ENCODE measurements around the gene SPRY4. TPM values are rescaled to one million over a fixed set of nuclear protein-coding genes. Genes with fewer than 3 reads are reported as not detected.
A peak's percentile ranks its signal among the peaks of the same experiment; 100 is the strongest.

Gene SPRY4
- total RNA-seq, 1 donor from 2014 or later: 74.2 TPM

DNA sequence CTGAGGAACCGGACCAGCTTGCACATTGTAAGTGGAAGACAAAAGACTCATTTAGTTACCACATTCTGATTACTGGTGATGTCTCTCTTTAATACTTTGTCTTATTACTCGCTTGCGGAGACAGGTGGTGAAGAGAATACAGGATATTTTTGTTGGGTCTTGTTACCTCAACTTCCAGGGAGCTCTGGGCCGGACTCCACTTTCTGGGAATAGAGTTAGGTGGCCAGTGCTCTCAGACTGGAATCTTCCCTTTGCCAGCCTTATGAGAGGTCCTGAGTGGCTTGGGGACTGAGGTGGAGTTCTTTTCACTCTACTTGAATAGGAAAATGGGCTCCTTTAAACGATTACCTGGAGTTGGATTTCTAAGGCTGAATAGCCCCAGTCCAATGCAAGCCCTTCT lies 33.3 kb upstream of the SPRY4 start:
- TF ChIP-seq, protein P1, sequence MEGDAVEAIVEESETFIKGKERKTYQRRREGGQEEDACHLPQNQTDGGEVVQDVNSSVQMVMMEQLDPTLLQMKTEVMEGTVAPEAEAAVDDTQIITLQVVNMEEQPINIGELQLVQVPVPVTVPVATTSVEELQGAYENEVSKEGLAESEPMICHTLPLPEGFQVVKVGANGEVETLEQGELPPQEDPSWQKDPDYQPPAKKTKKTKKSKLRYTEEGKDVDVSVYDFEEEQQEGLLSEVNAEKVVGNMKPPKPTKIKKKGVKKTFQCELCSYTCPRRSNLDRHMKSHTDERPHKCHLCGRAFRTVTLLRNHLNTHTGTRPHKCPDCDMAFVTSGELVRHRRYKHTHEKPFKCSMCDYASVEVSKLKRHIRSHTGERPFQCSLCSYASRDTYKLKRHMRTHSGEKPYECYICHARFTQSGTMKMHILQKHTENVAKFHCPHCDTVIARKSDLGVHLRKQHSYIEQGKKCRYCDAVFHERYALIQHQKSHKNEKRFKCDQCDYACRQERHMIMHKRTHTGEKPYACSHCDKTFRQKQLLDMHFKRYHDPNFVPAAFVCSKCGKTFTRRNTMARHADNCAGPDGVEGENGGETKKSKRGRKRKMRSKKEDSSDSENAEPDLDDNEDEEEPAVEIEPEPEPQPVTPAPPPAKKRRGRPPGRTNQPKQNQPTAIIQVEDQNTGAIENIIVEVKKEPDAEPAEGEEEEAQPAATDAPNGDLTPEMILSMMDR (IDR thresholded peaks at IDR 0.05; ENCODE audit: unreplicated experiment): no peak
- H3K4me1 Mint-ChIP-seq (ENCODE audit: unreplicated experiment): peaks cover 40% of the 10 kb centered on the region
- no peaks in the 10 kb centered on the region for H3K36me3 Mint-ChIP-seq (ENCODE audit: low read depth, unreplicated experiment)
- no peak overlapping the region for H3K4me3 Mint-ChIP-seq (ENCODE audit: unreplicated experiment)
- peak overlapping the region; percentile 87 for H3K27ac Mint-ChIP-seq (ENCODE audit: unreplicated experiment)
- H3K27me3 Mint-ChIP-seq (ENCODE audit: unreplicated experiment): peaks cover 3% of the 10 kb centered on the region
- no peaks in the 10 kb centered on the region for H3K9me3 Mint-ChIP-seq (ENCODE audit: unreplicated experiment)
- no peak for DNase-seq (ENCODE audit: low spot score)

DNA sequence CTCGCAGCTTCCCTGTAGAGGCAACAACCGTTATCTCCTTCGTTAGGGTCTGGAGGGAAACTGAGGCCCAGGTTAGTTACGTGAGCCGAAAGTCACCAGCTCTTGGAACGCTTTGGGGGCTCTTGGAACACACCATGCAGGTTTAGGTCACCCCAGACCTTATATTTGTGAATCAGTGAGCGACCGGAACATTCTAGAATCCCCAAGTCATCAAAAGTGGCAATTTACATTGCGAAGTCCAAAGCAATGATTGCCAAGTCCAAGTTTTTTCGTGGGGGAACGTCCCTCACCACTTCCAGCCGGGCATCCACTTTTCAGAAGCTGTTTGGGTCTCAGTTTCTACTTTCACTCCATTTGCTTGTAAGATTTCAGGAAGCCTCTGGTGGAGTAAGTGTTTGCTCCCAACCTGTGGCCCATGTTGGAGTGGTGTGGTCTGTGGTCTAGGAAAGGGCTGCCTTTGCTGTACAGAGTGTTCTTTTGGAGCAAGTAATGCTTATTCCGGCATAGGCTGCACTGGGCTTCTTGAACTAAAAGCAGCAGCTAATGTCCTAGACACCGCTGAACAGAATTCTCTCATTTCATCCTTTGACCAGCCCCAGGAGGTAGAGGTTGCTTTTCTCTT lies 32.8 kb upstream of the SPRY4 start:
- Mint-ChIP-seq H3K36me3 (ENCODE audit: low read depth, unreplicated experiment) (no peaks in the 10 kb centered on the region), H3K27me3 (ENCODE audit: unreplicated experiment) (peaks cover 3% of the 10 kb centered on the region), H3K9me3 (ENCODE audit: unreplicated experiment) (no peaks in the 10 kb centered on the region), H3K4me1 (ENCODE audit: unreplicated experiment) (peaks cover 36% of the 10 kb centered on the region), H3K4me3 (ENCODE audit: unreplicated experiment) (peak overlapping the region; percentile 82), H3K27ac (ENCODE audit: unreplicated experiment) (peak overlapping the region; percentile 87)
- TF ChIP-seq, protein P1 (IDR thresholded peaks at IDR 0.05; ENCODE audit: unreplicated experiment): no peak
- DNase-seq (ENCODE audit: low spot score): no peak

DNA sequence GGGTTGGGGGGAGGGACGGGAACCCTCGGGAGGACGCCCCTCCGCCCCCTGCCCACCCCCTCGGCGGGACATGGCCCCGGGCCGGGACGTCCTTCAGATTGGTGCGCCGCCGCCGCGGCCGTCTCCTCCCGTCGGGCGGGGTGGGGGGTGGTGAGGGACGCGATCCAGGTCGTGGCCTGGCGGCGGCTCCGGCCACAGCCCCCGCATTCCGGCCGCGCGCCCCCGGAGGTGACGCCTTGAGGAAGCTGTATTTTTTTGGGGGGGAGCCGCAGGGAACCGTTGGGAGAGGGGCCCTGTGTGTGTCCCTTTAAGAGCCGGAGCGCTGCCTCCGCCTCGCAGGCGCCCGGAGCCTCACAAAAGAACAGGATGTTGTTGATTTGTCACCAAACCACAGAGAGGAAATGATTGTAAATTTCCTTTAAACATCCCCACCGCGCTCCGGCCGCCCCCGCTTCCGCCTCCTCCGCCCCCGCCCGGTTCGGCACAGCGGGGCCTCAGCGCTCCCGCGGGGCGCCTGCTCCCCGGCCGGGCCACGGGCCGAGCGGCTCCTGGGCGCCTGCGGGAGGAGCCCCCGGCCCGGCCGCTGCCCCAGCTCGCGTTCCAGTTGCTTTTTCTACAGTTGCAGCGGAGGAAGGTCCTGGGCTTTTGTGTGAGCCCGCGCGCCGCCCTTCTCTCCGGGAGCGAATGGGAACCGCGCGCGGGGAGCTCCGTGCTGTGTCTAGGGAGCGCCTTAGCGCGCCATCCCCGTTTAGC lies 32.1 kb upstream of the SPRY4 start:
- H3K27ac Mint-ChIP-seq (ENCODE audit: unreplicated experiment): peak overlapping the region; percentile 87
- peaks cover 33% of the 10 kb centered on the region for H3K4me1 Mint-ChIP-seq (ENCODE audit: unreplicated experiment)

DNA sequence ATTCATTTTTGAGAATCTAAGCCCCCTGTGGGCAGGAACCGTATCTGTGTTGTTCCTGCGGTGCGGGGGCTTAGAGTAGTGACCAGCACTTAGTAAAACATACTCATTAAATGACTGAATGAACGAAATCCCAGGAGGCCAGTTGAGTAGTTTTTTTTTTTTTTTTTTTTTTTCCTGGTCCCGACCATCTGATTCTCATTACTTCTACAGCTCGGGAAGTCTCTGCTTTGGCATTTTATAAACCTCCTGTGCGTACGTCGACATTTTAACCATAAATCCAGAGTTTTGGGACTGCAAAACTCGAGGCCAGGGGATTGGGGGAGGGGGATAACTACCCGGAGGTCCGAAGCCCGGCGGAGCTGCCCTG lies 31.5 kb upstream of the SPRY4 start:
- Mint-ChIP-seq H3K27me3 (ENCODE audit: unreplicated experiment) (peaks cover 3% of the 10 kb centered on the region), H3K4me3 (ENCODE audit: unreplicated experiment) (peak overlapping the region; percentile 79), H3K36me3 (ENCODE audit: low read depth, unreplicated experiment) (no peaks in the 10 kb centered on the region), H3K4me1 (ENCODE audit: unreplicated experiment) (peaks cover 33% of the 10 kb centered on the region), H3K9me3 (ENCODE audit: unreplicated experiment) (no peaks in the 10 kb centered on the region), H3K27ac (ENCODE audit: unreplicated experiment) (peak overlapping the region; percentile 86)
- TF ChIP-seq, protein P1 (IDR thresholded peaks at IDR 0.05; ENCODE audit: unreplicated experiment): no peak
- no peak for DNase-seq (ENCODE audit: low spot score)

More for the DNA sequence above, 32.1 kb upstream of the SPRY4 start:
- H3K27me3 Mint-ChIP-seq (ENCODE audit: unreplicated experiment): peaks cover 3% of the 10 kb centered on the region
- H3K4me3 Mint-ChIP-seq (ENCODE audit: unreplicated experiment): peak overlapping the region; percentile 82
- TF ChIP-seq, protein P1 (IDR thresholded peaks at IDR 0.05; ENCODE audit: unreplicated experiment): no peak
- no peaks in the 10 kb centered on the region for H3K9me3 Mint-ChIP-seq (ENCODE audit: unreplicated experiment)
- DNase-seq (ENCODE audit: low spot score): peak; percentile 79
- no peaks in the 10 kb centered on the region for H3K36me3 Mint-ChIP-seq (ENCODE audit: low read depth, unreplicated experiment)

DNA sequence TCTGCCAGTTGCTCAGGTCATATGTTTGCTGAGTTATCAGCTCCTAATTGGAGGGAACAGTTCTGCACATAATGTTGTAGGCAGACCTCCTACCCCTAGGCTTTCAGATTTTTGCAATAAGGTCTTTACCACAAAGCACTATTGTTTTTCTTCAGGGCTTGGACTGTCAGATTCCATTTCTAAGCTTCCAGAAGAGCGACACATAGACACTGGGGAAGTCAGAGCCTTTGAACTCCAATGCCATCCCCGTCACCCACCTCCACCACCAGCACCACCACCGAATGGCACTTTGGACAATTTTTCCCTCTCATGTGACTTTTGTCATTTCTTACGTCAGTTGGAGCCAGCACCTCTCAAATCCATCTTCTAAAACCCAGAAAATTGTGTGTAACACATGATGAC lies 28.3 kb upstream of the SPRY4 start:
- Mint-ChIP-seq H3K9me3 (ENCODE audit: unreplicated experiment) (no peaks in the 10 kb centered on the region), H3K4me3 (ENCODE audit: unreplicated experiment) (no peak overlapping the region), H3K36me3 (ENCODE audit: low read depth, unreplicated experiment) (no peaks in the 10 kb centered on the region), H3K4me1 (ENCODE audit: unreplicated experiment) (peaks cover 17% of the 10 kb centered on the region), H3K27ac (ENCODE audit: unreplicated experiment) (no peak overlapping the region), H3K27me3 (ENCODE audit: unreplicated experiment) (peaks cover 1% of the 10 kb centered on the region)
- TF ChIP-seq, protein P1 (IDR thresholded peaks at IDR 0.05; ENCODE audit: unreplicated experiment): no peak
- DNase-seq (ENCODE audit: low spot score): no peak
